K562 (cell line): Measurements from ENCODE around the gene TRABD2B. TPM values are rescaled to one million over a fixed set of nuclear protein-coding genes. Genes with fewer than 3 reads are reported as not detected.

Experiments
- ATAC-seq: fragments of 200-7000 bp; cut with Tn5 transposase; 3 replicates; pipeline ENCODE4 v1.9.1; 2020; ENCODE audit warnings: moderate library complexity
- BruUV-seq: library from RNA; stranded (reverse); fragments of 400-500 nt; replicated peaks from 2 replicates; lab custom pipeline; 2021; lab: Mats Ljungman, UMichigan
- CTCF ChIA-PET: fragments of 300-600 bp; formaldehyde crosslinking; extraction: SDS; loops from one replicate; lab custom pipeline; 2021; ENCODE audit warnings: low intra/inter-chr PET ratio; lab: Yijun Ruan, JAX
- POLR2A ChIA-PET: fragments of 300-600, 350-650 bp; sonication (Branson Sonifier 250); formaldehyde crosslinking; extraction: SDS; loops from one replicate; lab custom pipeline; 2021; ENCODE audit warnings: antibody characterized with exemption, inconsistent platforms; lab: Yijun Ruan, JAX
- DNase-seq, 4 experiments: peaks; one replicate each; pipeline versions ENCODE4 v3.0.0 to v3.0.0-alpha.2; 2011 to 2018; ENCODE audit warnings: low spot score in 3 of 4, mixed read lengths in 3 of 4; ENCODE audit errors: extremely low read depth in 1 of 4
- FAIRE-seq: peaks from 2 replicates; lab custom pipeline; 2011; peaks lifted over from hg19 to GRCh38; lab: Jason Lieb, UNC
- H2AFZ ChIP-seq: 2 replicates; pipeline ENCODE4 v1.6.0; 2011; ENCODE audit warnings: low read depth, low read length, control low read depth, inconsistent platforms
- H3K27ac ChIP-seq: fragments of 200-600 bp; 3 replicates; pipeline ENCODE4 v1.8.0; 2011; ENCODE audit warnings: low read depth, mild to moderate bottlenecking, control low read depth, inconsistent platforms, low read length, moderate library complexity, mixed read lengths; ENCODE audit errors: extremely low read depth
- H3K27me3 ChIP-seq, 2 experiments: fragments of 300-600 bp in 1 of 2; 2 replicates in 1 of 2; 3 replicates in 1 of 2; pipeline versions ENCODE4 v1.6.0 to v1.8.0; 2011; ENCODE audit warnings: inconsistent platforms in 2 of 2, low read length in 2 of 2, mild to moderate bottlenecking in 1 of 2, mixed read lengths in 1 of 2, moderate library complexity in 1 of 2; ENCODE audit not compliant: control insufficient read depth in 2 of 2, insufficient read depth in 2 of 2
- H3K36me3 ChIP-seq: fragments of 300-600 bp; 3 replicates; pipeline ENCODE4 v1.8.0; 2011; ENCODE audit warnings: mild to moderate bottlenecking, low read length, inconsistent platforms; ENCODE audit not compliant: control insufficient read depth, insufficient read depth
- H3K4me1 ChIP-seq, 2 experiments: fragments of 200-600 bp in 1 of 2; replicated peaks in 1 of 2; 2 replicates in 1 of 2; 3 replicates in 1 of 2; pipeline versions ENCODE4 v1.5.1 to v1.8.0; 2011; ENCODE audit warnings: inconsistent platforms in 2 of 2, low read length in 2 of 2, mild to moderate bottlenecking in 1 of 2, mixed read lengths in 1 of 2, moderate library complexity in 1 of 2; ENCODE audit not compliant: control insufficient read depth in 2 of 2, insufficient read depth in 2 of 2
- H3K4me2 ChIP-seq: 2 replicates; pipeline ENCODE4 v1.6.1; 2011; ENCODE audit warnings: low read length, control low read depth, inconsistent platforms, mixed read lengths; ENCODE audit not compliant: insufficient read depth
- H3K4me3 ChIP-seq: fragments of 200-600 bp; sonication (generic), shearing (Covaris generic); 2 replicates; pipeline ENCODE4 v1.5.1; 2016; ENCODE audit warnings: control low read depth, inconsistent platforms
- H3K79me2 ChIP-seq: fragments of 200-600 bp; 3 replicates; pipeline ENCODE4 v1.8.0; 2011; ENCODE audit warnings: low read length, inconsistent platforms; ENCODE audit not compliant: control insufficient read depth, insufficient read depth
- H3K9ac ChIP-seq, 2 experiments: 2 replicates each; pipeline versions ENCODE4 v1.6.0 to v1.6.1; 2011; ENCODE audit warnings: low read depth in 2 of 2, low read length in 2 of 2, control low read depth in 1 of 2, inconsistent platforms in 1 of 2, mild to moderate bottlenecking in 1 of 2, mixed read lengths in 1 of 2; ENCODE audit not compliant: insufficient read depth in 1 of 2
- H3K9me1 ChIP-seq: one replicate; pipeline ENCODE4 v1.6.0; 2011; ENCODE audit warnings: inconsistent platforms, mild to moderate bottlenecking, low read length, moderate library complexity; ENCODE audit not compliant: control insufficient read depth, insufficient read depth
- H3K9me3 ChIP-seq: replicated peaks from 2 replicates; pipeline ENCODE4 v1.5.1; 2011; ENCODE audit warnings: low read depth, low read length, inconsistent platforms; ENCODE audit not compliant: control insufficient read depth, insufficient read depth
- H4K20me1 ChIP-seq: replicated peaks from 2 replicates; pipeline ENCODE4 v1.6.1; 2011; ENCODE audit warnings: low read length, inconsistent platforms, mixed read lengths; ENCODE audit not compliant: control insufficient read depth, insufficient read depth
- RBM34 ChIP-seq: fragments of 200-400 bp; formaldehyde crosslinking; IDR thresholded peaks from 2 replicates; pipeline ENCODE4 v1.6.1; 2018; ENCODE audit warnings: low read length, borderline replicate concordance; ENCODE audit not compliant: insufficient read depth
- RFX7 ChIP-seq: fragments of 250-450 bp; sonication (Bioruptor Pico); IDR thresholded peaks from 2 replicates; pipeline ENCODE4 v1.5.1; 2021; ENCODE audit warnings: mild to moderate bottlenecking
- SIN3B ChIP-seq: fragments of 450-650 bp; IDR thresholded peaks from 2 replicates; pipeline ENCODE4 v1.6.1; 2017; ENCODE audit warnings: low read depth, mild to moderate bottlenecking, moderate library complexity
- SOX6 ChIP-seq: fragments of 450-650 bp; IDR thresholded peaks from 2 replicates; pipeline ENCODE4 v1.6.1; 2014; ENCODE audit warnings: mild to moderate bottlenecking
- STAT6 ChIP-seq: sonication (generic); formaldehyde crosslinking; IDR thresholded peaks from 2 replicates; pipeline ENCODE4 v1.8.1; 2023; ENCODE audit warnings: mild to moderate bottlenecking, missing genetic modification reagents
- ZNF75A ChIP-seq: fragments of 450-650 bp; formaldehyde crosslinking; IDR thresholded peaks from 2 replicates; pipeline ENCODE4 v1.4.0; 2020; ENCODE audit warnings: mild to moderate bottlenecking
- WGBS: fragments of 100-300 bp; shearing (Covaris generic); methylation state at CpG from one replicate; pipeline ENCODE4 v1.1.6; 2016; ENCODE audit warnings: low coverage, mixed read lengths; ENCODE audit not compliant: insufficient coverage; ENCODE audit errors: missing lambda C conversion rate; 5-methylcytosine and 5-hydroxymethylcytosine counted together
- in situ Hi-C: fragments of 300-500 bp; cut with MboI; formaldehyde crosslinking; loops from 4 replicates; pipeline ENCODE4 v1.15.0; 2018; ENCODE audit warnings: inconsistent platforms, mixed read lengths
- intact Hi-C: fragments of 100-400 bp; cut with micrococcal nuclease; formaldehyde crosslinking; loops from 2 replicates; pipeline ENCODE4 v1.14.2; 2022
- polyA plus RNA-seq, 8 experiments: library from polyadenylated mRNA; depleted of rRNA in 4 of 8; stranded (reverse) in 5 of 8; unstranded in 3 of 8; fragments of >200 nt; fragmentation: Nextera tagmentation in 2 of 8; fragmentation: Illumina TruSeq in 1 of 8; extraction: Ambion mirVana in 2 of 8; extraction: Trizol in 1 of 8; gene quantifications; 2 replicates each; pipeline versions ENCODE4 v1.2.1 to v1.2.3, GENCODE V29; 2011 to 2014; ENCODE audit warnings: inconsistent platforms in 1 of 8, missing spikeins in 1 of 8
- total RNA-seq, 7 experiments: library from RNA; depleted of rRNA in 6 of 7; stranded (reverse); fragments of >200 nt in 6 of 7; fragmentation: Illumina TruSeq in 2 of 7; extraction: Trizol in 2 of 7; gene quantifications; 2 replicates each; pipeline versions ENCODE4 v1.2.1 to v1.2.3, GENCODE V29; 2011 to 2021; ENCODE audit warnings: low replicate concordance in 1 of 7

TRABD2B gene
- total and polyA plus RNA-seq, 9 of the 15 experiments (the other 6 are each of a cell fraction or from before 2014, with no cell fraction given) = not detected

GRCh38 chr1:48002142-48002541, 5.0 kb upstream of the TRABD2B start:
- no peak overlapping the region for H2AFZ ChIP-seq
- peaks cover 0 to 18% of the 10 kb centered on the region in 2 experiments; a peak in 1 of 5 replicates for H3K27me3 ChIP-seq
- H3K4me1 ChIP-seq = peaks cover 0 to 5% of the 10 kb centered on the region in 2 experiments; a peak in 2 of 5 replicates
- H3K79me2 ChIP-seq = no peaks in the 10 kb centered on the region
- in situ Hi-C loops = no loop called here
- H3K9ac ChIP-seq = no peak overlapping the region
- 0% methylated on average over 2 of the region's 2 CpGs for WGBS
- intact Hi-C loops = no loop called here
- TF ChIP-seq STAT6 = no peak
- TF ChIP-seq SIN3B = no peak
- TF ChIP-seq RBM34 = no peak
- no peak for TF ChIP-seq ZNF75A (CRISPR knock-in tag)
- TF ChIP-seq SOX6 = no peak
- no peak for TF ChIP-seq RFX7 (CRISPR knock-in tag)
- 0 out of 2 replicates have a peak, but pooled peaks cover 4% of the 10 kb centered on the region for H4K20me1 ChIP-seq
- no peaks in the 10 kb centered on the region for H3K9me1 ChIP-seq
- no peaks in the 10 kb centered on the region for H3K36me3 ChIP-seq
- no peak for DNase-seq
- no peak overlapping the region for H3K4me3 ChIP-seq
- no peak for ATAC-seq
- no peak overlapping the region for H3K4me2 ChIP-seq
- no peak for FAIRE-seq
- BruUV-seq = no TSS peak
- CTCF ChIA-PET = interaction anchor here (0.7 kb wide), 1 partner anchor 56 kb away, joined by 4 read pairs; no protein-coding TSS in a partner anchor
- POLR2A ChIA-PET = no interaction called here
- H3K9me3 ChIP-seq = no peaks in the 10 kb centered on the region
- no peak overlapping the region for H3K27ac ChIP-seq
